ENCODE data around the gene VPS13A.

GRCh38 chr9:77427256-77427927 lies 250.1 kb downstream of the VPS13A start:
- no peak for TF ChIP-seq CTCF (IDR thresholded peaks at IDR 0.05)
- TF ChIP-seq POLR2A (IDR thresholded peaks at IDR 0.05) = no peak
